NCI-H345 (cell line): Measurements from ENCODE around the gene STPG3.

Source experiments
- DNase-seq: peaks from one replicate; lab custom pipeline; 2025; lab: John Stamatoyannopoulos, UW

STPG3 gene

GRCh38 chr9:137222190-137223077 lies 28.7 kb upstream of the STPG3 start, which contains the start of gene RNF208:
RNF208 (minus strand) TSS chr9:137222240; CDS start chr9:137221212, 1,028 bp downstream.
- DNase-seq, result peak; percentile 48

- peak; percentile 97 for DNase-seq
Observed at GRCh38 chr9:137223078-137223970, 27.8 kb upstream of the STPG3 start.

GRCh38 chr9:137224830-137225694 lies 26.0 kb upstream of the STPG3 start, which contains the start of gene CYSRT1:
CYSRT1 (plus strand) TSS chr9:137225174; CDS start chr9:137225622, 448 bp downstream.
- DNase-seq, result no peak

- no peak for DNase-seq
Observed at GRCh38 chr9:137225699-137226331, 25.3 kb upstream of the STPG3 start.

GRCh38 chr9:137226338-137227053 lies 24.6 kb upstream of the STPG3 start:
- no peak for DNase-seq

- peak; percentile 75 for DNase-seq
Observed at GRCh38 chr9:137227054-137227852, 23.8 kb upstream of the STPG3 start, which contains the start of gene RNF224. RNF224 (plus strand) TSS chr9:137227502; CDS start chr9:137228336, 834 bp downstream.

GRCh38 chr9:137227853-137228505 lies 23.1 kb upstream of the STPG3 start:
- DNase-seq, result no peak

GRCh38 chr9:137228506-137228967 lies 22.5 kb upstream of the STPG3 start:
- no peak for DNase-seq

GRCh38 chr9:137228968-137229896 lies 21.9 kb upstream of the STPG3 start:
- DNase-seq, result no peak

GRCh38 chr9:137229903-137230704 lies 21.0 kb upstream of the STPG3 start:
- DNase-seq, result no peak

GRCh38 chr9:137230705-137231371 lies 20.2 kb upstream of the STPG3 start, which contains the start of gene SLC34A3:
SLC34A3 (plus strand) TSS chr9:137230901; CDS start chr9:137231703, 802 bp downstream.
- no peak for DNase-seq

GRCh38 chr9:137231372-137232039 lies 19.6 kb upstream of the STPG3 start:
- DNase-seq, result no peak

- DNase-seq, result no peak
Observed at GRCh38 chr9:137232101-137232500, 19.0 kb upstream of the STPG3 start.

GRCh38 chr9:137232510-137232909 lies 18.6 kb upstream of the STPG3 start:
- DNase-seq, result no peak

- DNase-seq, result peak; percentile 58
Observed at GRCh38 chr9:137233143-137233980, 17.7 kb upstream of the STPG3 start.
